ENCODE data around the gene RNLS.

RNLS gene

DNA sequence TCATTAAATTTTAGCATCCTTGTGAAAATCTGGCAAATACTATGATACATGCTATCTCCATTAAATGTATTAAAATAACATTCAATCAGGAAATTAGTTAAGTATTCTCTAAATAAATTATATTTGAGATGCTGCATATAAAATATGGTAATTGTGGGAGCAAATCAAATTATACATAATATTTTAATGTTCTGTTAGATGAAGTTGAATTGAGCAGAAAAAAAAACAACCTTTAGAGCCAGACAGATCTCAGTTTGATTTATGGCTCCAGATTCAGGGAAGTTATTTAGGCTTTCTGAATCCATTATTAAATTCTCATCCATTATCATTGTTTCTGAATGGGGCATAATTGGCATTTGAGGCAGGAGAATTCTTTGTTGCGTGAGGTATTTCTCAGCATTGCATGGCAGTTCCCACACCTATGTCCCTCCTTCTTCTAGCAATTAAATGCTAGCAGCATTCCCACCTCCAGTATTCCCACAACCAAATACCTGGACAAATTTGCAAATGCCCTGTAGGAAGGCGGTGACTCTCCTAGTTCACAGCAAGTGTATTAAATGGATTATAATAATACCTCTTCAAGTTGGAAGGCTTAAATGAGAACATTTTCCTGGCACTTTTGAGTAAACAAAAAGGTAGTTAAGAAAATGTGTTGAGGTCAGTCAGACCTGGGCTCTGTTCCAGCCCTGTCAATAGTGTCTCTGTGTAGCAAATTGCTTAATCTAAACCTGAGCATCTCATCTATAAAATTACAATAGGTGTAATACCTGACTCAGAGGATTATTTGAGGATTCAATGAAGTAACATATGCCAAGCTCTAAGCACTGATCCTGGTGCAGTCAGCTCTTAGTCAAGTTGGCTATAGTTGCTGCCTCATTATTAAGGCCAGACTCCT, 108.9 kb downstream of the RNLS start:
- DNase-seq: peak; percentile 63

DNA sequence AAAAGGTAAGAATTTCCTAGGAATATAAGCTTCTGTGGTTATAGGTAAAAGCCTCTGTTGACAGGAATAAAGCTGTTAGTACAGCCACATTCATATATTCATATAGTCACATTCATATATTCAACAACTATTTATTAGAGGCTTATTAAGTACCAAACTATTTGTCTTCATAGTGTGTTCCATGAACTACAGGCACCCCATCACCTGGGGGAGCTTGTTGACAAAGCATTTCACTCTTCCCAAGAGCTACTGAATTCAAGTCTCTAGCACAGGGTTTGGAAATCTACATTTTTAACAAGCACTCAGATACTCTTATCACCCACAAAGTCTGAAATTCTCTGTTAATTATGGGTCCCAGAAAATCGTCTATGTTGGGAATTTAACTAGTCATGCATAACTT, 110.6 kb downstream of the RNLS start:
- no peak for DNase-seq

DNA sequence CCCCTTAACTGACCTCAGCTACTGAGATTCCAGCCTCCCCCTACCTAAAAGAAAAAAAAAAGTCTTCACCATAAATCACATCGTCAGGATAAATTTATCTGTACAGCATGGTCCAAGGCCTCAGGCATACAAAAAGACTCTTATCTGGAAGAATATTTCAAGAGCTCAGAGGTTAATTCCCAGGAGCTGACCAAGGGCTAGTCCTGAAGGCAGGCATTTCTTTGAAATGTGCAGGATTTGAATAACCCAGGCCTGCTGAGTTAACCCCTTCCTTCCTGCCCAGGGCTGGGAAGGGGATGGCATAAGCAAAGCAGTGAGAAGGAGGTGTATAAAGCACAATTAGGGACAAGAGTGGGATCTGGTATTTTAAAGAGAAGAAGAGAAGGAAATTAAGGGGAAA, 111.2 kb downstream of the RNLS start:
- DNase-seq: no peak

DNA sequence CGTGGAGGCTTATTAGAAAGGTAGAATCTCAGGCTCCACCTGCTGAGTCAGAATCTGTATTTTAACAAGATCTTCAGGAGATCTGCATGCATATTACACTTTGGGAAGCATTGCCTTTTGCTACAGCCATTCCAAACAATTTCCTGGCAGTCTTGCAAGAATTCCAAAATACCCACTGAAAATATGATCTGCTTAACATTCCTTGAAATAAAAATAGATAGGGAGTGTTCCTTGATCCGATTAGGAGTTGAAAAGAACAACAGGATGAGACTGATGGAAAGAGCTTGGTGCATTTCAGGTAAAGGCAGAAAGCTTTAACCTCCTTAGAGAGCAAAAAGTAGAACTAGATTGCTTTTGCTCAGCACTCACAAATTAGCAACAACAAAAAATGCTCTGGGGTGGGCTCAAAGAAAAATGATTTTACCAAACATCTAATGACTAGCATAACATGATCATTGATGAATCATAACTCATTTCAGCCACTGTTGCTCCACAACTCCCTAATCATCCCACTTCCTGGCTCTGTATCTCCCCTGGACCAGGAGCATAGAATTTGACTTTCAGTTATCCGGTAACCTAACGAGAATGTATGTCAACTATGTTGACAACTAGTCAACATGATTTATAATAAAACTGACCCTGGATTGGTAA, 115.2 kb downstream of the RNLS start:
- no peak for DNase-seq

DNA sequence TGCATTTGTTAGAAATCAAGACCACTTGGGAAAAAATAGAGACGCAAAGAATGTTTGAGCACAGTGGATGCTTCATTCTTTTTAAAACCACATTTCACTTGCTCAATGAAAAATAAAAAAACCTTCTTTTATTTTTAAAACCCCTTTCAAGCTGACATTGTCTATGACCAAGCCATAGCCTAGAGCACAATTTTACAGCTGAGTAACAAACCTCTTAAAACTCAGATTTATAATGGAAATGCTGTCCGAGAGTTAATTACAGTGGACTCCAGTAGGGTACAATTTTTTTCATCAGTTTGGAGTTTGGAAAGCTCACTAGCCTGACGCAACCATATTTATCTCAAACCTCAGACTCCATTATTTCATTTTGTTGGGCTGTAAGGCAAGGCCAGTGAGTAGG, 116.3 kb downstream of the RNLS start:
- DNase-seq: no peak

DNA sequence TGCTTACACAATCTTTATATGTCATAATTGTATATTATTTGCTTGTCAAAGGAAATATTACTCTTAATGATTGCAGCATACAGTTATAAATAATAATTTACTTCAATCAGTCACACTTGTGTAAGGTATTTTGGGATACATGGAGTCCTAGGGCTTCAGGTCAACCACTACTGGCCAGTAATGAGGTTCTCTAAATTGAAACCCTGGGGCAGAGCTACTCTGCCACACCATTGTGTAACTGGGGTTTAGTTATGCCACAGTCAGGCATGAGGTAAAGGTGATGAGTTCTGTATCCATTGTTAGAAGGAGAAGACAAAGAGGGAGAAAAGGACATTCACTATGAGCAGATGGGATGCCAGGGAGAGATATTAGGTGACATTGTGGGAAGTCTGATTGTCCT, 117.4 kb downstream of the RNLS start:
- DNase-seq: no peak

DNA sequence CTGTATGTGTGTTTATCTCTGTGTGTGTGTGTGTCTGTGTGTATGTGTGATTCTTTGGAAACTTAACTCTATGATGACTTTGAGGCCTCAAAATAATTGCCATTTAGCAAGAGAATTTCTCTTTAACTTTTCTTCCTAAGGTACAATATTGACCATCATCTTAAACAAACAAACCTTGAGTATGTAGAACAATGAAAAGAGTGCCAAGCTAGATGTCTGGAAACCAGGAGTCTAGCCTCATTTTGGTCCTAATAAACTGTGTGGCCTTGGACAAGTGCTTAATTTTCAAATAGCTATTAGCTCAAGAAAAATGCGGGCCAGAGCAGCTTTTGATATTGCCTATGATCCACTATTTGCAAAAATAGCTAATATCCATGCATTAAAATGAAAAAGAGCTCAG, 119.3 kb downstream of the RNLS start:
- no peak for DNase-seq

DNA sequence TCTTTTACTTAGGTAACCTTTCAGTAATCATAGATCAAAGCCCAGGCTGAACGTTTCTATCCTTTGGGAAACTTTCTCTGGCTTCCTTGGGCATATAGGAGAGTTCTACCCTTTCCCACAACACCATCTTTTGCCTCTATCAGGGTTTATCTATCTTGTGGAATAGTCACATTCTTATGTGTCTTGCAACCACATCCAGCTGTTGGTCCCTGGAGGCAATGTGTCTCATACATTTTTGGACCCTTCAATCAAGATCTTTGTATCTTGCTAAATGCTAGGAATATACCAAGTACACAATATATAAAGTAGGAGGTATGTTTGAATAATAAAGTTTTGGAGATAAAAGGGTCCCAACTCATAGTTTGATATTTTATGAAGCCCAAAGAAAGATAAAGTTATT, 121.7 kb downstream of the RNLS start:
- DNase-seq: no peak

DNA sequence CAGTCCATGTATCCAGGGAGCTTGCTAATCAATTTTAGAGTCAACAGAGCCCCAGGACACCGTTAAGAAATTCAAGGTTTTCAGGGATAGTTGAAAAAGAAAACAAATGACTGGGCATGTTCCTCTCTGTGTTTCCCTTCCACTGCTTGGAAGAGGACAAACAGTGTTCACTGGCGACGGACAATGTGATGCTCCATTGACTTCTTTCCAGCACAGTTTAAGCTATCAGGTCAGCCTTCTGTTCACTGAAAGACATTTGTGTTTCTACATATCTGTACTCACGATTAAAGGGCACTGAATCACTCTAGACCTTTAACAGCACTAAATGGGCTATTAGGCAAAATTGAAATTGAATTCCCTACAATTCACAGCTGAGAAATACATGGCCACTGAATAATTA, 123.6 kb downstream of the RNLS start:
- no peak for DNase-seq

DNA sequence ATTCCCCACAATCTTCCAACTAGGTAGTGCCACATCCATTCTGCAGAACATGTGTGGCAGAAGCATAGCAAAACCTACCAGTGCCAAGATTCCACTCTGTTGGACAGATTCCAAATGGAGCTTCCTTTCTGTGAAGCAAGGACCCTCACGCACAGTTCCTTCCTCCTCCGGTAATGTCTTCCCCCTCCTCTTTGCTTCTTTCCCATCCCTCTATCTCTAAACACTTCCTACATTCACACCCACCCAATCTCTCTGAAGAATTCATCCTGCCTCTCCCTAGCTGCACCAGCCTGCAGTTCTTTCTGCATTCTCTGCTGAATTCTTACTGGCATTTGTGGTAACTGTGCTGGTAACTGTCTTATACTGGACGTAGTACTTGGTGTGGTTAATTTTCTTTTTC, 124.9 kb downstream of the RNLS start:
- no peak for DNase-seq

DNA sequence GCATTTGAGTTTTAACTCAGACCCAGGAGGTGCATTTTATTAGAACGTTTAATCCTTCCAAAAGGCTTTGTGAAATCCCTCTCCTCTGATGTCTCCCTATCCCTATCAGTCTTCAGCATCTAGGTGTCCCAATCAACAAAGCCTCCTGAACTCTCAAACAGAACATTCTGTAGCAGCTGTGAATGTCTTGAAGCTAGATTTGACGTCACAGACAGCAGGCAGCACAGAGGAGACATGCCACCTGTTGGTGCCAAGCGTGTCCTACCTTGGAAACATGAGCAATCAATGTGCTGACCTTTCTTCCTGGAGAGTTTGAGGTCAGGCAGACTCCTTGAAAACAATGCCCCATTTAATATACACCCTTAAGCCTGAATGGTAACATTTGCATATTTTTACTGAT, 125.5 kb downstream of the RNLS start:
- DNase-seq: no peak

DNA sequence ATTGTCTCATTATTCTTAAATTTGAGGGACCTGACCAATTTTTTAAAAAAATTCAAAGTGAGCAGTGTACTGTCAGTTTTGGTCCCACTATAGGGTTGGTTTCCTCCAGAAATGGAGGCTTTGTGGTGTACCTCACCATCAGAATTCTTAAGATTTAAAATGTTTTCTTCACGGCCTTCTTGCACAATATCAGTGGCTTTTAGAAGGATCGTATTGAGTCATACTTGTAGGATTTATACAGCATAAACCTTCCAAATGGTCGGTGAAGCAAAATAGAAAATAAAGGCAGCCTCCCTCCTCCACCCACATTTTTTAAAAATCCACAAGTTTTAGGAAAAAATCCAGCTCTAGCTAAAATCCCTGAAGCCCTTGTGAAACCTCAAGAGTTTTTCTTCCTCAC, 126.4 kb downstream of the RNLS start:
- DNase-seq: no peak

DNA sequence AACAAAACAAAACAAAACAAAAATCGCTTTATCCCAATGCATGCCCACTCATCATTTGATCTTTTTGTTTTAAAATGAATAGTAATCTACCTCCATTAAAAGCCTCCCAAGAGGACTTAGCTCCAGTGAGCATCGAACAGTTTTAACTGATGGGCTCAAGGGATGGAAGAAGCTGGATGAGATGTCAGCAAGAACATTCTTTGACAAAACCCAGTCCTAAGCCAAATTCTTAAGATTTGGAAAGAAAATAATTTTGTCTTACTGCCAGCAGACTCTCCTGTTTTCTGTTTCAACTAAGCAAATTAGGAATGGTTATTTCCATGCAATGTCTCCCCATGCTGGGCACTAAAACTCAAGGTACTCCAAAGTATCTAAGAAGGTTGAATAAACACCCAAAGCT, 127.3 kb downstream of the RNLS start:
- DNase-seq: no peak

DNA sequence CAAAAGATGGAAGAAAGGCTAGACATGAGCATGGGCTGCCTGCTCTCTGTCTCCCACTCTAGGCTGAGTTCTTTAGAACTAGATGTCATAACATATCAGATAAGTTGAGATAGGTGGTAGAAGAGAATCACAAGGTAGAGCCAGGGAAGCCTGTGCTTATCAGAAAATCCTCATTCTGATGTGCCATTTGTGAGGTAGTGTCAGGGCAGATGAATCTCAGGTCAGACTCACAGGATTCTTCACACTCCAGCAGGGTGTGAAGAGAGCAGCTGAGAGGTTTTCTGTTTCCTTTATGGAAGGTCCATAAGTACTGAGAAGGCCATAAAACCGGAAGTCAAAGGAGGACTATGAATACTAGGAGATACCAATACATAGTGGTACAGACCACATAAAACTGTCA, 132.9 kb downstream of the RNLS start:
- DNase-seq: no peak

DNA sequence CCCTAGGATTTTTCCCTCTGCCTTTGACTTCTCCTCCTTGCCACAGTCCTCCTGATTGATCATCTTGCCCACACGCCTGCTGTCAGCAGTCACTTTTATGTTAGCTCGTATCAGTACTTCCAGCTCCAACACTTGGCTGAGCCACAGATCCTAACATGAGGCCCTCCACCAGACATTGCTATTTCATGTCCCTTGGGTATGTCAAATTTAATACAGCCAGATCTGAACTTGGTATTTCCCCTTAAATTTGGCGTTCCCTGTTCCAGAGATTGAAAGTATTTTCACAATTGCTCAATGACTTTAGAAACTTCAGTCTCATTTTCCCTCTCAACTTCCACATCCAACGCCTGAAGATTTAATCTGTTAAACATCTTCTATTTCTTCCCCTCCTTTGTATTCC, 140.4 kb downstream of the RNLS start:
- DNase-seq: no peak

DNA sequence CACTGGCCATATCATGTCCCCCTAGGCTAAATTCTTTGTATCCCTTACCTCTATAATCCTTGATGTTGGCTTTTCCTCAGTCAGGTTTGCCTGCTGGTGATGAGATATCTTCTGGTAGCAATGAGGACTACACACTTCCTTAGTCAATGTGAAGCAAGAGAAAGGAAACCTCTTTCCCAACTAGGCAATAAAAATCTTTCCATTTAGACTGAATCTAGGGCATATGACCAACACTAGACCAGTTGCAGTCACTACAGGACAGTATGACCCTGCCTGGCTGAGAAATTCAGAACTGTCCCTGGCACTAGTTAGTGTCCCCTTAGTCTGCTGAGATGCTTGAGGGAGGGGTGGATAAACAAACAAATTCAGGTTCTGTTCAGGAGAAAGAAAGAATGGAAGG, 142.6 kb downstream of the RNLS start:
- DNase-seq: no peak

DNA sequence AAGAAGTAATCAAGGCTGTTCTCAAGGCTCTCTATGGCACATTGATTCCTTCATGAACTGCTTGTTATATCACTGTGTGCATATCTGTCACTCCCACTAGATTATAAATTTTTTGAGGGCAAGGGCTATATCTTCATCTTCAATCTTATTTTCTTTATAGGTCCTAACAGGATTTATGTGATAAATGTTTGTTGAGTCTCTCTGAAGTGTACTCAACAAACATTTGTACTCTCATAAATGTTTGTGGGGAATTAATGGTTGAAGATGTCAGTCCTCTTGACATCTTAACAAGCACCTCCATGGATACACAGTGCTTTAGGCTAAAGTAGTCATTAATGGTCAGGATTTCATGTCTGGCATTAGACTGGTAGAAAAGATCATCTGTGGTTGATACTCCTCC, 143.2 kb downstream of the RNLS start:
- no peak for DNase-seq

DNA sequence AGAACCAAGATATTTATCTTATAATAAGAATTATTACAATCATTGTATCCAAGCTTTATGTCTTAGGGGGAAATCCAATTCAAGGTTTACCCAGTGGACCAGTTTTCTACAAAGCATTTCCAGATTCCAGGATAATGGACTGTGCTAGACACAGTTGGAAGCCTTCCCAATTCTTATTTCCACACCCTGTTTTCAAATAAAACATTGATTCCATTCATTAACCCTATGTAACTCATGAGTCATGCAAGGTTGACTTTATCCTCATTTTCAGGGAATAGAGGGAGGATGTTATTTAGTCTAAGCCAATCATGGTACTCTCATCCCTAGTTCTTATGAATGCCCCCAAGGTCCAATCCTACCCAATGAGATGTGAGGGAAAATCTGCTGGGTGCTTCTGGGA, 145.7 kb downstream of the RNLS start:
- DNase-seq: no peak

DNA sequence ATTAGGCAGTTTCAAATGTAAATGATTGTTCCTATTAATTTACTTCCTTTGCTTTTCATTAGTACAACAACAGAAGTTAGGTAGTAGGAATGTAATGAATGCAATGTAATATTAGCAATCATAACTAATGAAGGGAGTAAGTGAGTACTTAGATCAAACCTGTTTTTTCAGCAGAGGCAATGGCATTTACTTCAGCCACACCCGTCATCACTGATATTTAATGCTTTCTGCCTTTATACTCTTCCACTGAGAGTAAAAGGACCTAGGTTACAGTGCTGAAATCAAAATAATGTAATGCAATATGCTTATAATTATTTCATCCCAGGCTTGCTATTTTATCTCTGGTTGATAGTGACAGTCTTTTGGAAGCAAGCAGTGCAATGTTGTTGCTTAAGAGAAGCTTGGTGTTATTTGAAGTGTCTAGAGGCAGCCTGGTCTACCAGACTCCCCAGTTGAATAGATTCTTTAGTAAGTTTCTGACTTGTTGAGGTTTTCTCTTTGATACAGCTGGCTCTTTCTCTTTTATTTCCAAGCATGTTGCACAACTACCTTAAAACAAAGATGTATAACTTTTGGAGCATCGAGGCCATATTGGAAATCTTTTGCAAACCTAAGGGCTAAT, 149.4 kb downstream of the RNLS start:
- no peak for DNase-seq

DNA sequence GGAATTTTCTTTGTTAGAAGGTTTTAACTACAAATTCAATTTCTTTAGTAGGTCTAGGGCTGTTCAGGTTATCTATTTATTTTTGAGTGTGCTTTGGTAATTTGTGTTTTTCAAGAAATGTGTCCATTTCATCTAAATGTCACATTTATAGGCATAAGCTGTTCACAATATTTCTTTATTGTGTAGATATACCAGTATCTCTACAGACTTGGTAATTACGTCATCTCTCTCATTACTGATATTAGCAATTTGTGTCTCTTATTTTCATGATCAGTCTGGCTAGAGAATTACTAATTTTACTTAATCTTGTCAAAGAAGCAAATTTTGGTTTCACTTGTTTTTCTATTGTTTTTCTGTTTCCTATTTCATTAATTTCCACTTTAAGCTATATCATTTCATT, 152.0 kb downstream of the RNLS start:
- no peak for DNase-seq

DNA sequence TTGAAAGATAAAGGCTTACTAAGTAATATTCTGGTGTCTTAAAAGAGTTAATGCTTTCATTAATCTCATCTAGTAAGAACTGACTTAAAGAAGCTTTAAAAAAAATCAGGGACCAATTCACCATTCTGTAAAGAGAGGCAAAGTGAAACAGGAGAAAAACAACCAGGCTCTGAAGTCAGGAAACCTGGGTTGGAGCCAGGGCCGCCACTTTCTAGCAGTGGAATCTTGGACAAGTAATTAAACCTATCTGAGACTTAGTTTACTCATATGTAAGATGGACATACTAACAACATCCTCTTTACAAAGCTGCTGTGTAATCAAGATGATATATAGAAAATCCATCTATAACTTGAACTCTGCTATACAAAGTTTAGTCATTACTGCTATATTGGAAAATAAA, 154.1 kb downstream of the RNLS start:
- DNase-seq: no peak

DNA sequence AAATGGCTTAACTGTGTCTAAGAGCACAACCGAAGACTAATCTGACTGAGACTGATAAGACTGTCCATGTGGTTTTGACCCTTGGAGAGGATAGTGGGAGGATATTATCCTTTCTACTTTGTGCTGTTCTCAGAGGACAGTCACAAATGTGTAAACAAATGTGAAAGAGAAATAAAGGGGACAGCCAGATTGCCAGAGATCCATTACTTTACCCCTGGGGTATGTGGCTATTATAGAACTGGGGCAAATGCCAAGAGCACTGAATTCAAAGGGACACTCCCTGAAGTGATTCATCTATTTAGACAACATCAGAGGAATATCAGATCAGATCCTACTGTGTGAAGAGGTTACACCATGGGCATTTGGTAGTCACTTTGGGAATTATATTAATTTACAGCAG, 154.7 kb downstream of the RNLS start:
- DNase-seq: no peak

DNA sequence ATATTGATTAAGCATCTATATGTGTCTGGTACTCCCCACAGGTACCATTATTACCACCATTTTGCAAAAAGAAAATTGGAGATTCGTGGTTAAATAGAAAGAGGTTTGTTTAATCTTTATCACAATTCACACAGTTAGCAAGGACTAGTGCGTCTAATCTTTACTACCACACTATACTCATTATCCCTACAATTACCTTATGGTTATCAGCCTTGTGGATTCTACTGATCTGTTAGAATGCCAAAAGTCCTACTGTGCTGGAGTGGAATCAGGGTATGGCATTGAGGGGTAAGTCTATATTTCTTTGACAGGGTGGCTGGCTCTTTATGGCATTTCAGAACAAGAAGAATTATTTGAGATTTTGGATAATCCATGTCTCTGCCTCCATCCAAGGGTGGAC, 156.1 kb downstream of the RNLS start:
- no peak for DNase-seq

DNA sequence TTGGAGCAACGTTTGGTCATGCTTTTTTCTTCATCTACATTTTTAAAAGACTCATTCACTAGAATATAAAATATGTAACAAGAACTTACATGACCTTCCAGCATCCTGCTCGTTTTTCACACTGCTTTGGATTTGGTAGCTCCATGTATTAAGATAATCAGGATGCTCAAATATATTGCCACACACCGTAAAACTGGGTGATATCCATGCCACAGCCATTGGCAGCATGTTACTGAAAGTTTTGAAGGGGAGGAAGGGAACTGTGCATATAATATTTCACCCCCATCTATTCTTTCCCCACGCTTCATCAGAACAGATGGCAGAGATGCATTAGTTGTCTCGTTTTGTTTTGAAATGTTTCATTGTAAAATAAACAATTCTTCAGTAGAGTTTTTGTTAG, 158.2 kb downstream of the RNLS start:
- DNase-seq: no peak

All from NCI-H1436 (cell line).